HG02884 (cell line): ENCODE data around the gene KIAA0513.

ENCODE experiments used
- ATAC-seq: cut with Tn5 transposase; IDR thresholded peaks from one replicate; pipeline ENCODE4 v1.9.1; 2021; ENCODE audit warnings: mild to moderate bottlenecking, moderate library complexity; ENCODE audit not compliant: unreplicated experiment

The KIAA0513 gene, protein sequence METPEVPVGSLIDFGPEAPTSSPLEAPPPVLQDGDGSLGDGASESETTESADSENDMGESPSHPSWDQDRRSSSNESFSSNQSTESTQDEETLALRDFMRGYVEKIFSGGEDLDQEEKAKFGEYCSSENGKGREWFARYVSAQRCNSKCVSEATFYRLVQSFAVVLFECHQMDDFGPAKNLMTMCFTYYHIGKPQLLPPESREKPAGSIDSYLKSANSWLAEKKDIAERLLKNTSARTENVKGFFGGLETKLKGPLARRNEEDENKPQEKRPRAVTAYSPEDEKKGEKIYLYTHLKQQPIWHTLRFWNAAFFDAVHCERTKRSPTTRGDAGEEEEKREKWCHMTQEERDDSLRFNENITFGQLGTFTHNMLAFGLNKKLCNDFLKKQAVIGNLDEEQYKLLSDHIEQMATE

DNA sequence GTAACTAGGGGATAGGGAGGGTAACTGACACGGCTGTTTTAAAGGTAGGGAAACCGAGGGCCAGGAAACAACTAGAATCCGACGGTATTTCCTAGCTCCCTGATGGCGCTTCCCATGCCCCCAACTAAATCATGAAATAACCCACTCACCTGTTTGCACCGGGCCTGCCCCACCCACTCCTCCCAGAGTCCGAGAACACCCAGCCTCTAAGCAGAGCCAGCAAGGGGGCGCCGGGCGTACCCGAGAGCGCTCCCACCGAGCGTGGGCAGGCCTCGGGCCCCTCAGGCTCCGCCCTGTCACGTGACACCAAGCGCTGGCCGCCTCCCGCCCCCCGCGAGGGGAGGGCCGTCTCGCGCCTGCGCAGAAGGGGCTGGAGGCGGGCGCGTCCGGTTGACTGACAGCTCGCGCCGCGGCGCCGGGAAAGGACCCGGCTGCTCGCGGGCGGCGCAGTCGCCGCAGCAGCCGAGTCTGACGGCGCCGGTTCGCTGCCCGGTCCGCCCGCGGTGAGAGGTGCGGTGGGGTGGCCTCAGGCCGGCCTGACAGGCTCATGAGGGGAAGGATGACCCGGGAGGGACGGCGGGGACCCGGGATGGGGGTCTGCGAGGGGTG is at the start of gene KIAA0513:
Gene KIAA0513, plus strand, starts transcription at position 447 of the 609 bp plus-strand sequence. CDS start 39,277 bp downstream, outside the sequence.
- peak; percentile 72 for ATAC-seq

- no peak for ATAC-seq
Observed at GRCh38 chr16:84979516-84979915, 48.1 kb upstream of the KIAA0513 start.

- no peak for ATAC-seq
Observed at GRCh38 chr16:84982434-84982833, 45.2 kb upstream of the KIAA0513 start.

DNA sequence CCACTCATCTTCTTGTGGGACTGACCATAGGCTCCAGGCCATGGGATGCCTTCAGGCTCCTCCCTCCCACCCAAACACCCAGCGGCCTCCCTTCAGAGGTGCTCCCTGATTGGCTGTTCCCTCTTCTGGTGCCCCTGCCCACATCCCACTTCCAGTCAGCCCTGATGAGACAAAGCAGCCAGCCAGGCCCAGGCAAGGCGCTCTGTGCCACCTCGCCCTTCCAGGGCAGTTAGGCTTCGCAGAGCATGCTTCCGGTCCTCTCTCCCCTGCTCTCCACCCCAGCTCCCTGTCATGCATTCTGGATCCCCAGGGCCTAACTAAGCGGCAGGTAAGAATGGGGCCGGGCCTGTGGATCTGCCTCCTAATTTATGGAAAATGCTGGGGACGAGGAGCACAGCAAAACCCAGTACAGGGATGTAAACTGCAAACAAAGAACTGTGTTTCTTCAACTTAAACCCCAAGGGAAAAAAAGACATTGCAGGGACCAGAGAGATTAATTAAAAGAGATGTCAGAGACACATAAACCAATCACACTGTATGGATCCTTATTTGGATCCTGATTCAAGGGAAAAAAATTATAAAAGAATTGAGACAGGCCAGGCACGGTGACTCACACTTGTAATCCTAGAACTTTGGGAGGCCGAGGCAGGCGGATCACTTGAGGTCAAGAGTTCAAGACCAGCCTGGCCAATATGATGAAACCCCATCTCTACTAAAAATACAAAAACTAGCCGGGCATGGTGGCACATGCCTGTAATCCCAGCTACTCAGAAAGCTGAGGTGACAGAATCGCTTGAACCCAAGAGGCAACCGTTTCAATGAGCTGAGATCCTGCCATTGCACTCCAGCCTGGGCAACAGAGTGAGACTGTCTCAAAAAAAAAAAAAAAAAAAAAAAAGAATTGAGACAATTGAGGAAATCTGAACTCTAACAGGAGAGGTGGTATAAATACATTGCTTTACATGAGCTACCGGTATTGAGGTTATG is 42.2 kb upstream of the KIAA0513 start:
- ATAC-seq, result no peak

GRCh38 chr16:84986102-84986501 is 41.5 kb upstream of the KIAA0513 start:
- no peak for ATAC-seq

DNA sequence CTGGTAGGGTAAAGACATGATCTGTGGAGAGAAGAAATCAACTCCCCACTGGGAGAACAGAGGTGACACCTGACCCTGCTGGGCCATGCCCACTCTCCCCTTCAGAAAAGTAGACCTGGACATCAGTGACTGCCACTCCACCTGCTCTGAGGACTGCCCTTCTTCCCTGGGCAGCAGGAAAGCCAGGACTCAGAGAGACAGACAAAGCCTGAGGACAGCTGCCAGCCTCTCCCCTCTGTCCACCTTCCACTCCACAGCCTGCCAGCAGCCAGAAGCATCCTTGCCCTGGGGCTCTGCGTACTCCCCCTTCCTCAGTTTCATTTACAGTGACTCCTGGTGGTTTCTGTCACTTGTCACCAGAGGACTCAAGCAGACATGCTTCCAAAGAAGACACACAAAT is 40.7 kb upstream of the KIAA0513 start:
- no peak for ATAC-seq

- ATAC-seq, result no peak
Observed at GRCh38 chr16:84988328-84989080, 39.1 kb upstream of the KIAA0513 start.

- ATAC-seq, result no peak
Observed at GRCh38 chr16:84989749-84990620, 37.6 kb upstream of the KIAA0513 start.

GRCh38 chr16:84990782-84991181 is 36.8 kb upstream of the KIAA0513 start:
- no peak for ATAC-seq

DNA sequence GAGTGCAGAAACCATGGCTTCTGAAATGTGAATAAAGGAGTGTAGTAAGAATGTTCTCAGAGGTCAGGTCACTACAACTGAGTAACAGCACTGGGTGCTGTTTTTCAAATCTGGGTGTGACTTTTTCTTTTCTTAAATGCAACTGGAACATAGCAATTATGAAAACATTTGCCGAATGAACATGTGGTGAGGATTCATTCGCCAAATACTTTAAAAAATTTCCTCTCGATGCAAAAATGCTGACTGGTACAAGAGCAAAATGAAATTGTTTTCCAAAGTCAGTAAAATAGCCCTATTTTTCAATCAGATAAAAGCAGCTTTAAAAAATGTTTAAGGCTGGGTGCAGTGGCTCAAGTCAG is 34.9 kb upstream of the KIAA0513 start:
- ATAC-seq, result no peak

GRCh38 chr16:84993926-84994325 is 33.7 kb upstream of the KIAA0513 start:
- ATAC-seq, result no peak

DNA sequence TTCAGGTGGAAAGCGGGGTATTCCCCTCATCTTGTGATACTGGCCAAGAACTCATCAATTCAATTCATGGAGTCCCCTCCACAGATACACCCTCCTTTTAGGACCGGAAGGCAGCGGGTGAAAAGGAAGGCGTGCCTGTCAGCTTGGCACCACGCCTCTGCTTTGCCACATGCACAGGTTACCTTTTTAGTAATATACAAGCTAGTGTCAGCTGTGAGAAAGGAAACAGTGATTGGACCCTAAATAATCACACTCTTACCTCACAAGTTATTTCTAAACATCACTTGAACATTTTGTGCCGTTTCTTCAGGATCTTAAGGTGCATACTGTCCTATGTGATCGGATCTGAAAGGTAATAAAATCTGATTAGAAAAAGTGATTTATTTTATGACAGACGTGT is 31.9 kb upstream of the KIAA0513 start:
- no peak for ATAC-seq

DNA sequence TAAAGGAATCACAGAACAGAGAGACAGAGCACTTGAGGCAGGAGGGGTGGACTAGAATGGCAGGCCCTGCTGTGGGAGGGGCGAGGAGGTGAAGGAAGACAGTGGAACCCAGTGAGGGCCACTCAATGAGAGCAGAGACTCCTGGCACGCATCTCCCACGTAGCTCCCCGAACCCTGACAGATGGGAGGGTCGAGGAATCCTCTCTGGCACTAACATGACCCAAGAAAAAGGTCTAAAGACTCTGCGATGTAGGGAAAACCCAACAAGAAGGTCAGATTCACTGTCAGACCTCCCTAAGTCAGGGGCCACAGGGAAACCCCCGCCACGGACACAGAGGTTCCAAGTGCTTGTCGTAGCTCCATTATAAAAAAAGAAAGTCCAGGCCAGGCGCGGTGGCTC is 31.2 kb upstream of the KIAA0513 start:
- ATAC-seq, result no peak

GRCh38 chr16:84999200-84999599 is 28.4 kb upstream of the KIAA0513 start:
- no peak for ATAC-seq

GRCh38 chr16:84999857-85000480 is 27.6 kb upstream of the KIAA0513 start:
- ATAC-seq, result no peak

DNA sequence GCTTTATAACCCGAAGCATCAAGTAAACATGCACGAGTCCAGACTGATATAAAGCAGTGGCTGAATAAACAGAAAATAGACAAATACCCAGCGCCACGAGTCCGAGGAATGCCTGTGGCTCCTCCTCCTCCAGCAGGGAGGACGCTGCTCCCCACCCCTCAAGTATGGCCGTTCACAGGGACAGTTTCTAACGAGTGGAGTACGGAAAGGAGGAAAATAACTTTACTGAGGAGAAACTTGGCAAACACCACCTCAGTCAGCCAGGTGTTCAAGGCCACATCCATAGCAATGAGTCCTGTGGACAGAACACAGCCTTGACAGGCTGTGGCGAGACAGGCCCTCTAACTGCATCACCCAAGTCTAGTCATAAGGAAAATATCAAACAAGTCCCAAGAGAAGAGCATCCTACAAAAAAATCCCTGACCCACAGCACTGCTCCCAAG is 25.5 kb upstream of the KIAA0513 start:
- no peak for ATAC-seq

DNA sequence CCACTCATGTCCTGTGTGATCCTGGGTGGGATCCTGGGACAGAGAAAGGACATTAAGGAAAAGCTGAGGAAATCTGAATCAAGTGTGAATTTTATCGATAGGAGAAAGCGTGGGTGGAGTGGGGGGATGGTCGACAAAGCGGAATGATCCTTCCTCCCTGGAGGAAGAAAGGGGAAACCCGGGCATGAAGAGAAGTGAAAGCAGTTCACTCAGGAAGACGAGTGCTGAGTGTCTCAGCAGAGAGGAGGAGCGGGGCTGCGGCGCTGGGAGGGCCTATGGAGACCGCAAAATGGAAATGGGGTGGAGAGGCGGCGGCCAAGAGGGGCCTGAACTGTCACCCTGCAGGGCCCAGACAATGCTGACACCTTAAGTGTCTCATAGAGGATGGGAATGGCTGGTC is 25.0 kb upstream of the KIAA0513 start:
- ATAC-seq, result no peak

- no peak for ATAC-seq
Observed at GRCh38 chr16:85003076-85003475, 24.5 kb upstream of the KIAA0513 start.
